ENCODE data around the gene RNH1.

DNA sequence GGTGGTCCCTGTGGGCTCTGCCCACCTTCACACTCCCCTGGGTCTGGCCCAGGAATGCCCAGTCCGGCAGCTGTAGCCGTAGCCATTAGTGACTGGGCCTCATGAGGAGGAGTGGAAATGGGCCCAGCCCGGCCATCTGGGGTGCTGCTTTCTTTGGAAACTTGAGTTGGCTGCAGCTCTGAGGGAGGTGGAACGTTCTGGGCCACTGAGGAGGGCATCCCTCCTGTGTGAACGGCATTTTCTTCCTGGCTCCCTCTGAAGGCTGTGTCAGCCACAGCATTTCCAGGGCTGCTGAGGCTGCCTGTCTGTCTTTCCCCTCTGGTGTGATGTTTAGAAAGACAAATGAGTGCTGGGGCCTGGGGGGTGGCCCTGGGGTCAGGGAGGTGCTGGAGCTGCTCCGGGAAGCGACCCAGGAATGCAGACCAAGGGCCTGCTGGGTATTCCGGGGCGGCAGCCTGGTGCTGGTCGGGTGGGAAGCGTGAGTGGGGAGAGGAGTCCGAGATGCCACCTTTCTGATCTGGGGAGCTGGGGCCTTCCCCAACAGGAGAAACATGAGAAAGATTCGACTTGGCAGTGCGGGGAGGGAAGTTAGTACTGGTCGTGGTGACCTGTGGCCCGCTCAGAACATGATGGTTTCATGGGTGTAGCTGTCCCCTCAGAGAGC lies 29.9 kb downstream of the RNH1 start:
- TF ChIP-seq, protein P1, sequence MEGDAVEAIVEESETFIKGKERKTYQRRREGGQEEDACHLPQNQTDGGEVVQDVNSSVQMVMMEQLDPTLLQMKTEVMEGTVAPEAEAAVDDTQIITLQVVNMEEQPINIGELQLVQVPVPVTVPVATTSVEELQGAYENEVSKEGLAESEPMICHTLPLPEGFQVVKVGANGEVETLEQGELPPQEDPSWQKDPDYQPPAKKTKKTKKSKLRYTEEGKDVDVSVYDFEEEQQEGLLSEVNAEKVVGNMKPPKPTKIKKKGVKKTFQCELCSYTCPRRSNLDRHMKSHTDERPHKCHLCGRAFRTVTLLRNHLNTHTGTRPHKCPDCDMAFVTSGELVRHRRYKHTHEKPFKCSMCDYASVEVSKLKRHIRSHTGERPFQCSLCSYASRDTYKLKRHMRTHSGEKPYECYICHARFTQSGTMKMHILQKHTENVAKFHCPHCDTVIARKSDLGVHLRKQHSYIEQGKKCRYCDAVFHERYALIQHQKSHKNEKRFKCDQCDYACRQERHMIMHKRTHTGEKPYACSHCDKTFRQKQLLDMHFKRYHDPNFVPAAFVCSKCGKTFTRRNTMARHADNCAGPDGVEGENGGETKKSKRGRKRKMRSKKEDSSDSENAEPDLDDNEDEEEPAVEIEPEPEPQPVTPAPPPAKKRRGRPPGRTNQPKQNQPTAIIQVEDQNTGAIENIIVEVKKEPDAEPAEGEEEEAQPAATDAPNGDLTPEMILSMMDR (IDR thresholded peaks at IDR 0.05; ENCODE audit: borderline replicate concordance, extremely low read depth, low read length, poor library complexity, severe bottlenecking) = no peak
- no peak for TF ChIP-seq EZH2 (IDR thresholded peaks at IDR 0.05; ENCODE audit: borderline replicate concordance, low read depth, low read length, severe bottlenecking)

All from DND-41 (cell line).